OCI-LY1 (cell line): ENCODE results near the gene PARD3.

Experiments
- EZH2 ChIP-seq: fragments of 200-600 bp; sonication (generic), shearing (Covaris generic); IDR thresholded peaks from 2 replicates; pipeline ENCODE4 v1.8.0; 2017; ENCODE audit warnings: borderline replicate concordance, mixed run types, mild to moderate bottlenecking, antibody characterized with exemption, low read length, moderate library complexity, mixed read lengths
- TF ChIP-seq, protein P1 (sequence below): fragments of 200-600 bp; sonication (generic), shearing (Covaris generic); IDR thresholded peaks from 2 replicates; pipeline ENCODE4 v1.5.1; 2017; ENCODE audit warnings: mild to moderate bottlenecking, antibody characterized with exemption, low read length, moderate library complexity, mixed read lengths

GRCh38 chr10:34262985-34263384 lies 552.1 kb downstream of the PARD3 start:
- TF ChIP-seq, protein P1, sequence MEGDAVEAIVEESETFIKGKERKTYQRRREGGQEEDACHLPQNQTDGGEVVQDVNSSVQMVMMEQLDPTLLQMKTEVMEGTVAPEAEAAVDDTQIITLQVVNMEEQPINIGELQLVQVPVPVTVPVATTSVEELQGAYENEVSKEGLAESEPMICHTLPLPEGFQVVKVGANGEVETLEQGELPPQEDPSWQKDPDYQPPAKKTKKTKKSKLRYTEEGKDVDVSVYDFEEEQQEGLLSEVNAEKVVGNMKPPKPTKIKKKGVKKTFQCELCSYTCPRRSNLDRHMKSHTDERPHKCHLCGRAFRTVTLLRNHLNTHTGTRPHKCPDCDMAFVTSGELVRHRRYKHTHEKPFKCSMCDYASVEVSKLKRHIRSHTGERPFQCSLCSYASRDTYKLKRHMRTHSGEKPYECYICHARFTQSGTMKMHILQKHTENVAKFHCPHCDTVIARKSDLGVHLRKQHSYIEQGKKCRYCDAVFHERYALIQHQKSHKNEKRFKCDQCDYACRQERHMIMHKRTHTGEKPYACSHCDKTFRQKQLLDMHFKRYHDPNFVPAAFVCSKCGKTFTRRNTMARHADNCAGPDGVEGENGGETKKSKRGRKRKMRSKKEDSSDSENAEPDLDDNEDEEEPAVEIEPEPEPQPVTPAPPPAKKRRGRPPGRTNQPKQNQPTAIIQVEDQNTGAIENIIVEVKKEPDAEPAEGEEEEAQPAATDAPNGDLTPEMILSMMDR, result no peak
- TF ChIP-seq EZH2, result no peak
